Panc1 (cell line): Measurements from ENCODE around the gene OPTC. TPM values are rescaled to one million over a fixed set of nuclear protein-coding genes. Genes with fewer than 3 reads are reported as not detected.

Experiments used
- ATAC-seq: fragments of 200-7000 bp; cut with Tn5 transposase; 2 replicates; pipeline ENCODE4 v1.9.1; 2020; ENCODE audit warnings: mild to moderate bottlenecking, moderate library complexity
- BruUV-seq: library from RNA; stranded (reverse); fragments of 400-500 nt; replicated peaks from 2 replicates; lab custom pipeline; 2021; lab: Mats Ljungman, UMichigan
- CTCF ChIA-PET: fragments of 300-600 bp; sonication (Branson Sonifier 250); formaldehyde crosslinking; loops from one replicate; lab custom pipeline; 2022; ENCODE audit warnings: antibody characterized with exemption; lab: Charles Lee
- POLR2A ChIA-PET: fragments of 300-600 bp; sonication (Branson Sonifier 250); formaldehyde crosslinking; loops from one replicate; lab custom pipeline; 2022; ENCODE audit warnings: antibody characterized with exemption; lab: Charles Lee
- DNase-seq: peaks from one replicate; pipeline ENCODE4 v3.0.0-alpha.2; 2010; ENCODE audit warnings: low read depth, low spot score
- H3K27ac ChIP-seq: 2 replicates; pipeline ENCODE4 v1.5.1; 2011; ENCODE audit warnings: mild to moderate bottlenecking, low read length, inconsistent platforms
- H3K27me3 ChIP-seq: fragments of 200-500 bp; sonication (Bioruptor generic); 2 replicates; pipeline ENCODE4 v1.6.0; 2014; ENCODE audit warnings: low read length, inconsistent platforms; ENCODE audit not compliant: control insufficient read depth, insufficient read depth
- H3K36me3 ChIP-seq: fragments of 200-500 bp; sonication (Bioruptor generic); 2 replicates; pipeline ENCODE4 v1.5.1; 2014; ENCODE audit warnings: inconsistent platforms, mild to moderate bottlenecking, low read length, moderate library complexity; ENCODE audit not compliant: control insufficient read depth, insufficient read depth
- H3K4me1 ChIP-seq: 2 replicates; pipeline ENCODE4 v1.5.1; 2011; ENCODE audit warnings: inconsistent platforms, mild to moderate bottlenecking, low read length, moderate library complexity; ENCODE audit not compliant: control insufficient read depth, insufficient read depth
- H3K4me3 ChIP-seq, 2 experiments: 2 replicates each; pipeline ENCODE4 v1.5.1; 2011 to 2012; ENCODE audit warnings: low read depth in 2 of 2, low read length in 2 of 2, mild to moderate bottlenecking in 2 of 2, inconsistent platforms in 1 of 2, moderate library complexity in 1 of 2
- H3K9me3 ChIP-seq: fragments of 200-500 bp; sonication (Bioruptor generic); 2 replicates; pipeline ENCODE4 v1.5.1; 2014; ENCODE audit warnings: low read depth, mild to moderate bottlenecking, inconsistent platforms, low read length, moderate library complexity; ENCODE audit not compliant: control insufficient read depth, insufficient read depth
- CTCF ChIP-seq: fragments of 450-650 bp; IDR thresholded peaks from 2 replicates; pipeline ENCODE4 v1.5.1; 2017; ENCODE audit warnings: mild to moderate bottlenecking
- POLR2AphosphoS5 ChIP-seq: IDR thresholded peaks from 2 replicates; pipeline ENCODE4 v1.6.1; 2012; ENCODE audit warnings: mild to moderate bottlenecking, low read depth, low read length, moderate library complexity
- REST ChIP-seq, 2 experiments: IDR thresholded peaks; 2 replicates each; pipeline ENCODE4 v1.6.1; 2011 to 2012; ENCODE audit warnings: low read depth in 2 of 2, control low read depth in 1 of 2, low read length in 1 of 2, mild to moderate bottlenecking in 1 of 2, moderate library complexity in 1 of 2; ENCODE audit not compliant: insufficient read depth in 1 of 2
- SIN3A ChIP-seq: IDR thresholded peaks from 2 replicates; pipeline ENCODE4 v1.6.1; 2012; ENCODE audit warnings: low read depth, mild to moderate bottlenecking, low read length, moderate library complexity, borderline replicate concordance; ENCODE audit not compliant: insufficient read depth
- TCF7L2 ChIP-seq: IDR thresholded peaks from 2 replicates; pipeline ENCODE4 v1.6.1; 2011; ENCODE audit warnings: mild to moderate bottlenecking, low read depth, low read length, inconsistent platforms
- in situ Hi-C: cut with HindIII; loops from 2 replicates; pipeline ENCODE4 v1.10.0; 2016; ENCODE audit warnings: low sequenced_read_pairs, low pct_unique_long_range_greater_than_20kb
- intact Hi-C: fragments of 100-400 bp; cut with micrococcal nuclease; formaldehyde crosslinking; loops from one replicate; pipeline ENCODE4 v1.10.0; 2022; ENCODE audit not compliant: unreplicated experiment
- total RNA-seq: library from RNA; stranded (reverse); gene quantifications from one replicate; pipeline ENCODE4 v1.2.1, GENCODE V29; 2021; ENCODE audit not compliant: unreplicated experiment

OPTC gene
- total RNA-seq, 1 experiment from 2014 or later, result not detected

- H3K4me1 ChIP-seq, result no peaks in the 10 kb centered on the region
- no peak for TF ChIP-seq POLR2AphosphoS5
- TF ChIP-seq TCF7L2, result no peak
- TF ChIP-seq CTCF, result no peak
- TF ChIP-seq REST (IDR thresholded peaks at IDR 0.05; ENCODE audit: insufficient read depth in 1 of 2, low read depth in 2 of 2, low read length in 1 of 2), result no peak
- no peak for TF ChIP-seq SIN3A
- DNase-seq (no peak), ATAC-seq (no peak)
- CTCF ChIA-PET, result no interaction called here
- no peaks in the 10 kb centered on the region for H3K27me3 ChIP-seq
- intact Hi-C loops, result no loop called here
- POLR2A ChIA-PET, result no interaction called here
- no peaks in the 10 kb centered on the region for H3K9me3 ChIP-seq
- no peaks in the 10 kb centered on the region for H3K36me3 ChIP-seq
- in situ Hi-C loops, result no loop called here
- no peak overlapping the region for H3K4me3 ChIP-seq
- no TSS peak for BruUV-seq
- H3K27ac ChIP-seq, result no peak overlapping the region
Measured at GRCh38 chr1:203521074-203521794, 27.3 kb downstream of the OPTC start.

GRCh38 chr1:203521812-203522211 is 27.9 kb downstream of the OPTC start:
- ATAC-seq (no peak), DNase-seq (no peak)
- Histone ChIP-seq H3K36me3 (no peaks in the 10 kb centered on the region), H3K27me3 (no peaks in the 10 kb centered on the region), H3K4me3 (no peak overlapping the region), H3K4me1 (no peaks in the 10 kb centered on the region), H3K27ac (no peak overlapping the region), H3K9me3 (no peaks in the 10 kb centered on the region)
- in situ Hi-C loops, result no loop called here
- TF ChIP-seq REST (IDR thresholded peaks at IDR 0.05; ENCODE audit: insufficient read depth in 1 of 2, low read depth in 2 of 2, low read length in 1 of 2) (no peak), CTCF (no peak), SIN3A (no peak), POLR2AphosphoS5 (no peak), TCF7L2 (no peak)
- CTCF ChIA-PET, result no interaction called here
- intact Hi-C loops, result no loop called here
- BruUV-seq, result no TSS peak
- POLR2A ChIA-PET, result no interaction called here
